Hepatocyte (in vitro differentiated cells): ENCODE measurements around the gene IFNL1. TPM values are rescaled to one million over a fixed set of nuclear protein-coding genes. Genes with fewer than 3 reads are reported as not detected.

ENCODE experiments used
- DNase-seq: peaks from one replicate; pipeline ENCODE4 v3.0.0-alpha.2; 2016; ENCODE audit warnings: low spot score
- H2AFZ ChIP-seq: fragments of 200-600 bp; sonication (generic); 2 replicates; pipeline ENCODE4 v1.6.0; 2016; ENCODE audit warnings: antibody characterized with exemption, mild to moderate bottlenecking
- H3K27ac ChIP-seq: fragments of 200-600 bp; sonication (generic); 2 replicates; pipeline ENCODE4 v1.5.1; 2016; ENCODE audit warnings: mild to moderate bottlenecking
- H3K27me3 ChIP-seq: fragments of 200-600 bp; sonication (generic); 2 replicates; pipeline ENCODE4 v1.6.1; 2016
- H3K36me3 ChIP-seq: fragments of 200-600 bp; sonication (generic); replicated peaks from 2 replicates; pipeline ENCODE4 v1.5.1; 2016; ENCODE audit warnings: low read depth; ENCODE audit not compliant: insufficient read depth
- H3K4me1 ChIP-seq: fragments of 200-600 bp; sonication (generic); 2 replicates; pipeline ENCODE4 v1.5.1; 2016; ENCODE audit warnings: mild to moderate bottlenecking, moderate library complexity; ENCODE audit not compliant: insufficient read depth
- H3K4me2 ChIP-seq: fragments of 200-600 bp; sonication (generic); 2 replicates; pipeline ENCODE4 v1.6.0; 2016
- H3K4me3 ChIP-seq: fragments of 200-600 bp; sonication (generic); 2 replicates; pipeline ENCODE4 v1.5.1; 2016; ENCODE audit warnings: mild to moderate bottlenecking
- H3K79me2 ChIP-seq: fragments of 200-600 bp; sonication (generic); 2 replicates; pipeline ENCODE4 v1.6.0; 2017; ENCODE audit warnings: mild to moderate bottlenecking
- H3K9me2 ChIP-seq: fragments of 200-600 bp; sonication (generic); replicated peaks from 2 replicates; pipeline ENCODE4 v1.6.0; 2017; ENCODE audit warnings: mild to moderate bottlenecking; ENCODE audit not compliant: insufficient read depth
- H3K9me3 ChIP-seq: fragments of 200-600 bp; sonication (generic); 2 replicates; pipeline ENCODE4 v1.5.1; 2016; ENCODE audit warnings: low read depth, mild to moderate bottlenecking
- H4K20me1 ChIP-seq: fragments of 200-600 bp; sonication (generic); 2 replicates; pipeline ENCODE4 v1.6.0; 2016; ENCODE audit warnings: mild to moderate bottlenecking; ENCODE audit not compliant: insufficient read depth, poor library complexity, severe bottlenecking
- CTCF ChIP-seq: fragments of 200-600 bp; sonication (generic); IDR thresholded peaks from 2 replicates; pipeline ENCODE4 v1.5.1; 2016; ENCODE audit warnings: antibody characterized with exemption, mild to moderate bottlenecking; ENCODE audit not compliant: poor library complexity
- EZH2 ChIP-seq: fragments of 200-600 bp; sonication (generic); IDR thresholded peaks from 2 replicates; pipeline ENCODE4 v1.6.1; 2016; ENCODE audit warnings: antibody characterized with exemption, mild to moderate bottlenecking, borderline replicate concordance
- EZH2phosphoT487 ChIP-seq: fragments of 200-600 bp; sonication (generic); IDR thresholded peaks from one replicate; pipeline ENCODE4 v1.6.1; 2018; ENCODE audit warnings: antibody characterized with exemption, mild to moderate bottlenecking, low read depth, moderate library complexity; ENCODE audit not compliant: unreplicated experiment, severe bottlenecking
- WGBS: methylation state at CpG from one replicate; pipeline ENCODE4 v1.1.6; 2016; ENCODE audit warnings: low lambda C conversion rate; ENCODE audit errors: missing lambda C conversion rate; 5-methylcytosine and 5-hydroxymethylcytosine counted together
- polyA plus RNA-seq: library from polyadenylated mRNA; unstranded; fragments of >200 nt; fragmentation: Nextera tagmentation; extraction: Ambion mirVana; gene quantifications from 2 replicates; pipeline ENCODE4 v1.2.1, GENCODE V29; 2016
- total RNA-seq: library from RNA; depleted of rRNA; stranded (reverse); fragments of >200 nt; gene quantifications from 2 replicates; pipeline ENCODE4 v1.2.3, GENCODE V29; 2014

Gene IFNL1
- total and polyA plus RNA-seq, 2 experiments from 2014 or later: not detected

GRCh38 chr19:39333507-39333906, 37.3 kb downstream of the IFNL1 start:
- H2AFZ ChIP-seq: no peak overlapping the region
- TF ChIP-seq CTCF (no peak), EZH2 (no peak), EZH2phosphoT487 (no peak)
- H3K4me1 ChIP-seq: no peaks in the 10 kb centered on the region
- H3K4me3 ChIP-seq: no peak overlapping the region
- no peak overlapping the region for H3K27ac ChIP-seq
- no peaks in the 10 kb centered on the region for H4K20me1 ChIP-seq
- no peaks in the 10 kb centered on the region for H3K9me3 ChIP-seq
- H3K4me2 ChIP-seq: no peak overlapping the region
- DNase-seq: no peak
- no peaks in the 10 kb centered on the region for H3K9me2 ChIP-seq
- H3K36me3 ChIP-seq: no peaks in the 10 kb centered on the region
- no peaks in the 10 kb centered on the region for H3K27me3 ChIP-seq
- H3K79me2 ChIP-seq: no peaks in the 10 kb centered on the region
- 92% methylated on average over 6 of the region's 6 CpGs for WGBS

DNA sequence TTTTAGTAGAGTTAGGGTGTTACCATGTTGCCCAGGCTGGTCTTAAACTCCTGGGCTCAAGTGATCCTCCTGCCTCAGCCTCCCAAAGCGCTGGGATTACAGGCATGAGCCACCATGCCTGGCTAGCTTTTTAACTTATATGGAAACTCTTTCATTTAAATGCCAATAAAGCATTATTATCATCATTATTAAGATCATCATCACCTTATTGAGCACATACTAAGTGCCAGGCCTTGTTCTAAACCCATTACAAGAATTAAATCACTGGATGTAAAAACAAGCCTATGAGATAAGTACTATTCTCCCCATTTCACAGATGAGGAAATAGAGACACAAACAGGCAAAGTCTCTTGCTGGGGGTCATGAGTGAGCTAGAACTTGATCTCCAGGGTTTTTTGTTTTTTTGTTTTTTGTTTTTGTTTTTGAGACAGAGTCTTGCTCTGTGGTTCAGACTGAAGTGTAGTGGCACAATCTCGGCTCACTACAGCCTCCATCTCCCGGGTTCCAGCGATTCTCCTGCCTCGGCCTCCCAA, 38.3 kb downstream of the IFNL1 start:
- H3K4me3 ChIP-seq: no peak overlapping the region
- no peak overlapping the region for H3K4me2 ChIP-seq
- H3K36me3 ChIP-seq: no peaks in the 10 kb centered on the region
- H3K27me3 ChIP-seq: no peaks in the 10 kb centered on the region
- H3K4me1 ChIP-seq: no peaks in the 10 kb centered on the region
- TF ChIP-seq CTCF: no peak
- TF ChIP-seq EZH2phosphoT487: no peak
- no peak for TF ChIP-seq EZH2
- no peaks in the 10 kb centered on the region for H4K20me1 ChIP-seq
- DNase-seq: no peak
- no peak overlapping the region for H3K27ac ChIP-seq
- 97% methylated on average over 5 of the region's 5 CpGs for WGBS
- H3K9me3 ChIP-seq: no peaks in the 10 kb centered on the region
- no peaks in the 10 kb centered on the region for H3K79me2 ChIP-seq
- H3K9me2 ChIP-seq: no peaks in the 10 kb centered on the region
- H2AFZ ChIP-seq: no peak overlapping the region

GRCh38 chr19:39335168-39335548, 39.0 kb downstream of the IFNL1 start:
- H3K9me2 ChIP-seq: no peaks in the 10 kb centered on the region
- H3K4me3 ChIP-seq: no peak overlapping the region
- peaks cover 3% of the 10 kb centered on the region for H3K79me2 ChIP-seq
- H3K4me2 ChIP-seq: no peak overlapping the region
- H2AFZ ChIP-seq: no peak overlapping the region
- H3K9me3 ChIP-seq: no peaks in the 10 kb centered on the region
- TF ChIP-seq EZH2phosphoT487 (no peak), EZH2 (no peak), CTCF (no peak)
- no peak overlapping the region for H3K27ac ChIP-seq
- H3K4me1 ChIP-seq: peaks cover under 1% of the 10 kb centered on the region
- no peaks in the 10 kb centered on the region for H3K27me3 ChIP-seq
- no peaks in the 10 kb centered on the region for H4K20me1 ChIP-seq
- no peak for DNase-seq
- WGBS: 77% methylated on average over 6 of the region's 6 CpGs
- H3K36me3 ChIP-seq: no peaks in the 10 kb centered on the region

GRCh38 chr19:39336483-39336882, 40.3 kb downstream of the IFNL1 start:
- H3K79me2 ChIP-seq: peaks cover 12% of the 10 kb centered on the region
- H3K27me3 ChIP-seq: no peaks in the 10 kb centered on the region
- H3K4me1 ChIP-seq: peaks cover 9% of the 10 kb centered on the region
- H3K4me2 ChIP-seq: no peak overlapping the region
- TF ChIP-seq EZH2phosphoT487: no peak
- no peak for TF ChIP-seq EZH2
- no peak for TF ChIP-seq CTCF
- H3K4me3 ChIP-seq: no peak overlapping the region
- no peaks in the 10 kb centered on the region for H3K9me2 ChIP-seq
- H3K27ac ChIP-seq: no peak overlapping the region
- no peaks in the 10 kb centered on the region for H3K9me3 ChIP-seq
- WGBS: 73% methylated on average over 3 of the region's 3 CpGs
- DNase-seq: no peak
- H2AFZ ChIP-seq: no peak overlapping the region
- H3K36me3 ChIP-seq: no peaks in the 10 kb centered on the region
- H4K20me1 ChIP-seq: no peaks in the 10 kb centered on the region
